ENCODE data around the gene KLK13. TPM values are rescaled to one million over a fixed set of nuclear protein-coding genes. Genes with fewer than 3 reads are reported as not detected.

Gene KLK13
- total and polyA plus RNA-seq, 2 of the 13 experiments (the other 11 are each of a cell fraction or from before 2014, with no cell fraction given) = 0.09 TPM; not detected in 1

DNA sequence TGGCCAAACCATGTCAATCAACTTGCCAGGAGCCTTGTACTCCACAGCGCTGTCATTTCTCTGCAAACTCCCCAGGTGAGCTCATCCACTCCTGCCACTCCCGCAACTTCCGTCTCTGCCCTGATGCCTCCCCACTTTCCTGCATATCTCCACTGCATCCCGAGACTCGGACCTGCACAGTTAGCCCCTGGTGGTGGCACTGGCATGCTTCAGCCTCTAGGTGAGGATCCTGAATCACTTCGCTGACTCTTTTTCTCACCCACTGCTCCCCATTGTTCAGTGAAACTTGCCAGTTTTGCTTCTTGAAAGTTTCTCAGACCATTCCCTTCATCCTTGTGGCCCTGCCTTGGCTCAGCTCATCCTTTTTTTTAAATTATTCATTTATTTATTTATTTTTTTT lies 46.7 kb upstream of the KLK13 start:
- no peak overlapping the region for H3K4me2 ChIP-seq (ENCODE audit: low read depth, low read length)
- FAIRE-seq (no peak), ATAC-seq (no peak), DNase-seq (ENCODE audit: low spot score) (peak; percentile 14)
- H3K9ac ChIP-seq (ENCODE audit: insufficient read depth, low read depth, low read length) = no peak overlapping the region
- TF ChIP-seq, protein P1, sequence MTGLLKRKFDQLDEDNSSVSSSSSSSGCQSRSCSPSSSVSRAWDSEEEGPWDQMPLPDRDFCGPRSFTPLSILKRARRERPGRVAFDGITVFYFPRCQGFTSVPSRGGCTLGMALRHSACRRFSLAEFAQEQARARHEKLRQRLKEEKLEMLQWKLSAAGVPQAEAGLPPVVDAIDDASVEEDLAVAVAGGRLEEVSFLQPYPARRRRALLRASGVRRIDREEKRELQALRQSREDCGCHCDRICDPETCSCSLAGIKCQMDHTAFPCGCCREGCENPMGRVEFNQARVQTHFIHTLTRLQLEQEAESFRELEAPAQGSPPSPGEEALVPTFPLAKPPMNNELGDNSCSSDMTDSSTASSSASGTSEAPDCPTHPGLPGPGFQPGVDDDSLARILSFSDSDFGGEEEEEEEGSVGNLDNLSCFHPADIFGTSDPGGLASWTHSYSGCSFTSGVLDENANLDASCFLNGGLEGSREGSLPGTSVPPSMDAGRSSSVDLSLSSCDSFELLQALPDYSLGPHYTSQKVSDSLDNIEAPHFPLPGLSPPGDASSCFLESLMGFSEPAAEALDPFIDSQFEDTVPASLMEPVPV (CRISPR knock-in tag; IDR thresholded peaks at IDR 0.05) = no peak
- no peak for TF ChIP-seq TAF15 (IDR thresholded peaks at IDR 0.05; ENCODE audit: low read depth, low read length, poor library complexity, severe bottlenecking)
- no peak for TF ChIP-seq KMT2A (CRISPR knock-in tag; IDR thresholded peaks at IDR 0.05)
- TF ChIP-seq ZNF251 (CRISPR knock-in tag; IDR thresholded peaks at IDR 0.05) = no peak
- TF ChIP-seq, protein P2, sequence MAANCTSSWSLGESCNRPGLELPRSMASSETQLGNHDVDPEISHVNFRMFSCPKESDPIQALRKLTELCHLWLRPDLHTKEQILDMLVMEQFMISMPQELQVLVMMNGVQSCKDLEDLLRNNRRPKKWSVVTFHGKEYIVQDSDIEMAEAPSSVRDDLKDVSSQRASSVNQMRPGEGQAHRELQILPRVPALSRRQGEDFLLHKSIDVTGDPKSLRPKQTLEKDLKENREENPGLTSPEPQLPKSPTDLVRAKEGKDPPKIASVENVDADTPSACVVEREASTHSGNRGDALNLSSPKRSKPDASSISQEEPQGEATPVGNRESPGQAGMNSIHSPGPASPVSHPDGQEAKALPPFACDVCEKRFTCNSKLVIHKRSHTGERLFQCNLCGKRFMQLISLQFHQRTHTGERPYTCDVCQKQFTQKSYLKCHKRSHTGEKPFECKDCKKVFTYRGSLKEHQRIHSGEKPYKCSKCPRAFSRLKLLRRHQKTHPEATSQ (CRISPR knock-in tag; IDR thresholded peaks at IDR 0.05; ENCODE audit: borderline replicate concordance) = no peak
- no peak overlapping the region for H3K27ac ChIP-seq (ENCODE audit: extremely low read length, insufficient read depth, low read length)
- no peaks in the 10 kb centered on the region for H4K20me1 ChIP-seq (ENCODE audit: insufficient read depth, low read length)
- BruUV-seq (replicated peaks) = no TSS peak
- peaks cover 3% of the 10 kb centered on the region for H3K79me2 ChIP-seq (ENCODE audit: insufficient read depth, low read length)
- intact Hi-C loops (cut with micrococcal nuclease; ENCODE audit: unreplicated experiment) (no loop called here), in situ Hi-C loops (cut with HindIII; ENCODE audit: extremely low pct_ligation_motif_present, low pct_unique_long_range_greater_than_20kb) (no loop called here)
- no peaks in the 10 kb centered on the region for H3K9me3 ChIP-seq (ENCODE audit: low read length)
- POLR2A ChIA-PET = no interaction called here
- CTCF ChIA-PET (ENCODE audit: low intra/inter-chr PET ratio, low total read pairs) = no interaction called here
- peaks cover 0 to 24% of the 10 kb centered on the region in 2 experiments; a peak in 2 of 5 replicates for H3K27me3 ChIP-seq (ENCODE audit: control insufficient read depth in 1 of 2, insufficient read depth in 2 of 2, low read length in 2 of 2)
- WGBS (ENCODE audit: low lambda C conversion rate) = 6% methylated on average over 6 of the region's 6 CpGs
- no peaks in the 10 kb centered on the region for H3K36me3 ChIP-seq (replicated peaks in 1 of 2; ENCODE audit: control insufficient read depth in 1 of 2, insufficient read depth in 2 of 2, low read length in 2 of 2)
- H3K4me3 ChIP-seq (replicated peaks in 1 of 3; ENCODE audit: insufficient read depth in 1 of 3, low read depth in 2 of 3, low read length in 3 of 3) = no peak overlapping the region
- peaks cover 14% of the 10 kb centered on the region for H3K4me1 ChIP-seq (ENCODE audit: insufficient read depth, low read length)
- no peak overlapping the region for H2AFZ ChIP-seq (ENCODE audit: low read length)

DNA sequence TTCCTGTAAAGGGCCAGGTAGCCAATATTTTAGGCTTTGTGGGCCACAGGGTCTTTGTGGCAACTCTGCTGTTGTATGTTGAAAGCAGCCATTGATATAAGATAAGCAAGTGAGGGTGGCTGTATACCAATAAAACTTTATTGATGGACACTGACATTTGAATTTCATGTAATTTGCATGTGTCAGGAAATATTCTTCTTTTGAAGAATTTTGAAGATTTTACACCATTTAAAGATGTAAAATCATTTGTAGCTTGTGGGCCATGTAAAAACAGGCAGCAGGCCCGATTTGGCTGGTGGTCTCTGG lies 45.7 kb upstream of the KLK13 start:
- DNase-seq (ENCODE audit: low spot score) (no peak), FAIRE-seq (no peak), ATAC-seq (no peak)
- in situ Hi-C loops (cut with HindIII; ENCODE audit: extremely low pct_ligation_motif_present, low pct_unique_long_range_greater_than_20kb) (no loop called here), intact Hi-C loops (cut with micrococcal nuclease; ENCODE audit: unreplicated experiment) (no loop called here)
- CTCF ChIA-PET (ENCODE audit: low intra/inter-chr PET ratio, low total read pairs) = no interaction called here
- H3K9me3 ChIP-seq (ENCODE audit: low read length) = no peaks in the 10 kb centered on the region
- H3K36me3 ChIP-seq (replicated peaks in 1 of 2; ENCODE audit: control insufficient read depth in 1 of 2, insufficient read depth in 2 of 2, low read length in 2 of 2) = no peaks in the 10 kb centered on the region
- H3K9ac ChIP-seq (ENCODE audit: insufficient read depth, low read depth, low read length) = no peak overlapping the region
- H3K4me3 ChIP-seq (replicated peaks in 1 of 3; ENCODE audit: insufficient read depth in 1 of 3, low read depth in 2 of 3, low read length in 3 of 3) = no peak overlapping the region
- no peaks in the 10 kb centered on the region for H4K20me1 ChIP-seq (ENCODE audit: insufficient read depth, low read length)
- H3K79me2 ChIP-seq (ENCODE audit: insufficient read depth, low read length) = peaks cover 3% of the 10 kb centered on the region
- BruUV-seq (replicated peaks) = no TSS peak
- H3K27ac ChIP-seq (ENCODE audit: extremely low read length, insufficient read depth, low read length) = no peak overlapping the region
- peaks cover 0 to 17% of the 10 kb centered on the region in 2 experiments; a peak in 2 of 5 replicates for H3K27me3 ChIP-seq (ENCODE audit: control insufficient read depth in 1 of 2, insufficient read depth in 2 of 2, low read length in 2 of 2)
- H3K4me1 ChIP-seq (ENCODE audit: insufficient read depth, low read length) = peaks cover 15% of the 10 kb centered on the region
- WGBS (ENCODE audit: low lambda C conversion rate) = 0% methylated on average over 1 of the region's 1 CpG
- H3K4me2 ChIP-seq (ENCODE audit: low read depth, low read length) = no peak overlapping the region
- POLR2A ChIA-PET = no interaction called here
- H2AFZ ChIP-seq (ENCODE audit: low read length) = no peak overlapping the region
- no peak for TF ChIP-seq TBX3 (IDR thresholded peaks at IDR 0.05; ENCODE audit: borderline replicate concordance)
- TF ChIP-seq, protein P3, sequence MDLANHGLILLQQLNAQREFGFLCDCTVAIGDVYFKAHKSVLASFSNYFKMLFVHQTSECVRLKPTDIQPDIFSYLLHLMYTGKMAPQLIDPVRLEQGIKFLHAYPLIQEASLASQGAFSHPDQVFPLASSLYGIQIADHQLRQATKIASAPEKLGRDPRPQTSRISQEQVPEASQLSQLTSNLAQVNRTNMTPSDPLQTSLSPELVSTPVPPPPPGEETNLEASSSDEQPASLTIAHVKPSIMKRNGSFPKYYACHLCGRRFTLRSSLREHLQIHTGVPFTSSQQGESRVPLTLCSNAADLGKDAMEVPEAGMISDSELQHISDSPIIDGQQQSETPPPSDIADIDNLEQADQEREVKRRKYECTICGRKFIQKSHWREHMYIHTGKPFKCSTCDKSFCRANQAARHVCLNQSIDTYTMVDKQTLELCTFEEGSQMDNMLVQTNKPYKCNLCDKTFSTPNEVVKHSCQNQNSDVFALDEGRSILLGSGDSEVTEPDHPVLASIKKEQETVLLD (CRISPR knock-in tag; IDR thresholded peaks at IDR 0.05; ENCODE audit: low read depth) = no peak
- TF ChIP-seq CCDC6 (CRISPR knock-in tag; IDR thresholded peaks at IDR 0.05) = no peak
- TF ChIP-seq ZNF569 (CRISPR knock-in tag; IDR thresholded peaks at IDR 0.05; ENCODE audit: borderline replicate concordance) = no peak
- TF ChIP-seq, protein P4, sequence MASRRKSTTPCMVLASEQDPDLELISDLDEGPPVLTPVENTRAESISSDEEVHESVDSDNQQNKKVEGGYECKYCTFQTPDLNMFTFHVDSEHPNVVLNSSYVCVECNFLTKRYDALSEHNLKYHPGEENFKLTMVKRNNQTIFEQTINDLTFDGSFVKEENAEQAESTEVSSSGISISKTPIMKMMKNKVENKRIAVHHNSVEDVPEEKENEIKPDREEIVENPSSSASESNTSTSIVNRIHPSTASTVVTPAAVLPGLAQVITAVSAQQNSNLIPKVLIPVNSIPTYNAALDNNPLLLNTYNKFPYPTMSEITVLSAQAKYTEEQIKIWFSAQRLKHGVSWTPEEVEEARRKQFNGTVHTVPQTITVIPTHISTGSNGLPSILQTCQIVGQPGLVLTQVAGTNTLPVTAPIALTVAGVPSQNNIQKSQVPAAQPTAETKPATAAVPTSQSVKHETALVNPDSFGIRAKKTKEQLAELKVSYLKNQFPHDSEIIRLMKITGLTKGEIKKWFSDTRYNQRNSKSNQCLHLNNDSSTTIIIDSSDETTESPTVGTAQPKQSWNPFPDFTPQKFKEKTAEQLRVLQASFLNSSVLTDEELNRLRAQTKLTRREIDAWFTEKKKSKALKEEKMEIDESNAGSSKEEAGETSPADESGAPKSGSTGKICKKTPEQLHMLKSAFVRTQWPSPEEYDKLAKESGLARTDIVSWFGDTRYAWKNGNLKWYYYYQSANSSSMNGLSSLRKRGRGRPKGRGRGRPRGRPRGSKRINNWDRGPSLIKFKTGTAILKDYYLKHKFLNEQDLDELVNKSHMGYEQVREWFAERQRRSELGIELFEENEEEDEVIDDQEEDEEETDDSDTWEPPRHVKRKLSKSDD (CRISPR knock-in tag; IDR thresholded peaks at IDR 0.05; ENCODE audit: low read depth) = no peak
- no peak for TF ChIP-seq ZNF546 (CRISPR knock-in tag; conservative IDR thresholded peaks at IDR 0.05)
